MCF 10A (cell line): ENCODE results near the gene ZNF254. TPM values are rescaled to one million over a fixed set of nuclear protein-coding genes. Genes with fewer than 3 reads are reported as not detected.

Experiments
- BruUV-seq: library from RNA; stranded (reverse); fragments of 400-500 nt; replicated peaks from 2 replicates; lab custom pipeline; 2021; lab: Mats Ljungman, UMichigan
- CTCF ChIA-PET: fragments of 300-600 bp; sonication (Branson Sonifier 250); formaldehyde crosslinking; extraction: SDS; loops from one replicate; lab custom pipeline; 2021; ENCODE audit warnings: antibody characterized with exemption, inconsistent platforms; lab: Yijun Ruan, JAX
- POLR2A ChIA-PET: fragments of 300-600, 350-650 bp; sonication (Branson Sonifier 250); formaldehyde crosslinking; extraction: SDS; loops from one replicate; lab custom pipeline; 2020; ENCODE audit warnings: antibody characterized with exemption, inconsistent platforms; lab: Yijun Ruan, JAX
- DNase-seq: peaks from one replicate; pipeline ENCODE4 v3.0.0-alpha.2; 2018; ENCODE audit not compliant: unreplicated experiment
- H3K27ac Mint-ChIP-seq: one replicate; pipeline ENCODE4 v1.8.0; 2022; ENCODE audit warnings: mild to moderate bottlenecking, low read depth, mixed read lengths; ENCODE audit not compliant: unreplicated experiment
- H3K27me3 Mint-ChIP-seq: one replicate; pipeline ENCODE4 v1.8.0; 2022; ENCODE audit warnings: mixed read lengths; ENCODE audit not compliant: insufficient read depth, unreplicated experiment
- H3K36me3 Mint-ChIP-seq: one replicate; pipeline ENCODE4 v1.8.0; 2022; ENCODE audit warnings: mild to moderate bottlenecking, moderate library complexity, mixed read lengths; ENCODE audit not compliant: insufficient read depth, unreplicated experiment
- H3K4me1 Mint-ChIP-seq: one replicate; pipeline ENCODE4 v1.8.0; 2022; ENCODE audit warnings: mixed read lengths; ENCODE audit not compliant: insufficient read depth, unreplicated experiment
- H3K4me3 Mint-ChIP-seq: one replicate; pipeline ENCODE4 v1.8.0; 2022; ENCODE audit warnings: mild to moderate bottlenecking, moderate library complexity, mixed read lengths; ENCODE audit not compliant: unreplicated experiment
- H3K9me3 Mint-ChIP-seq: one replicate; pipeline ENCODE4 v1.8.0; 2022; ENCODE audit warnings: mixed read lengths; ENCODE audit not compliant: unreplicated experiment
- intact Hi-C: fragments of 100-400 bp; cut with micrococcal nuclease; formaldehyde crosslinking; loops from 2 replicates; pipeline ENCODE4 v1.14.1; 2022
- total RNA-seq: library from RNA; stranded (reverse); gene quantifications from 2 replicates; pipeline ENCODE4 v1.2.3, GENCODE V29; 2022
- TF ChIP-seq, protein P1 (sequence below): fragments of 200-600 bp; IDR thresholded peaks from one replicate; pipeline ENCODE4 v1.8.0; 2022; ENCODE audit warnings: antibody characterized with exemption, mild to moderate bottlenecking; ENCODE audit not compliant: unreplicated experiment

The ZNF254 gene
- total RNA-seq, 1 experiment from 2014 or later, result 5.3 TPM

DNA sequence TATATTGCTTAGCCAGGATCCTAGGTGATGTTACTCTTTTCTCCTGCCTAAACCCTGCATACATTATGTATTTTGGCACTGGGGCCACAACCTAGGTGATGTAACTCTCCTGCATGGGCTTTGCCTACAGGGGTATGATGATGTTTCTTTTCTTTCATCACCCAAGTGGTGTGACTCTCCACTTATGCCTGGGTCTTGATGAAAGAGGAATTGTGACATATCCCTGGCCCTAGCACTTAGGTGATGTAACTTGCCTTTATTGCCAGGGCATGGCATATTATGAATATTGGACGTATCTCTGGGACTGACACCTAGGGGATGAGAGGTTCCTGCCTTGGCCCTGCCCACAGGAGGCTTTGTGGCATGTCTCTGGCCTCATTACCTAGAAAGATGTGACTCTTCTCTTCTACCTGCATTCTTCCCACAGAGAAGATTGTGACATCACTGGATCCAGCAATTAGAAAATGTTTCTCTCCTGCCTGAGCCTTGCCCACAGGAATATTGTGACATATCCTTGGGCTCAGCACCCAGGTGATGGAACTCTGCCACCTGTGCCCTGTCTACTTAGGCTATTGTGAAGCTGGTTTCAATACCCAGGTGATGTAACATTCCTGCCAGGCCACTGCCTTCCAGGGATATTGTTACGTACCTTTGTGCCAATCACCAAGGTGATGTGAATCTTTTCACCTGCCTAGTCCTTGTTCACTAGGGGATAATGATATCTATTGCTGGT, 27.3 kb upstream of the ZNF254 start:
- H3K36me3 Mint-ChIP-seq, result peaks cover 33% of the 10 kb centered on the region
- H3K9me3 Mint-ChIP-seq, result no peaks in the 10 kb centered on the region
- no peaks in the 10 kb centered on the region for H3K27me3 Mint-ChIP-seq
- DNase-seq, result peak; percentile 75
- H3K27ac Mint-ChIP-seq, result no peak overlapping the region
- ChIA-PET CTCF (no interaction called here), POLR2A (interaction anchor here (1.0 kb wide), 1 partner anchor 26 kb away, joined by 3 read pairs; no protein-coding TSS in a partner anchor)
- no TSS peak for BruUV-seq
- TF ChIP-seq, protein P1, sequence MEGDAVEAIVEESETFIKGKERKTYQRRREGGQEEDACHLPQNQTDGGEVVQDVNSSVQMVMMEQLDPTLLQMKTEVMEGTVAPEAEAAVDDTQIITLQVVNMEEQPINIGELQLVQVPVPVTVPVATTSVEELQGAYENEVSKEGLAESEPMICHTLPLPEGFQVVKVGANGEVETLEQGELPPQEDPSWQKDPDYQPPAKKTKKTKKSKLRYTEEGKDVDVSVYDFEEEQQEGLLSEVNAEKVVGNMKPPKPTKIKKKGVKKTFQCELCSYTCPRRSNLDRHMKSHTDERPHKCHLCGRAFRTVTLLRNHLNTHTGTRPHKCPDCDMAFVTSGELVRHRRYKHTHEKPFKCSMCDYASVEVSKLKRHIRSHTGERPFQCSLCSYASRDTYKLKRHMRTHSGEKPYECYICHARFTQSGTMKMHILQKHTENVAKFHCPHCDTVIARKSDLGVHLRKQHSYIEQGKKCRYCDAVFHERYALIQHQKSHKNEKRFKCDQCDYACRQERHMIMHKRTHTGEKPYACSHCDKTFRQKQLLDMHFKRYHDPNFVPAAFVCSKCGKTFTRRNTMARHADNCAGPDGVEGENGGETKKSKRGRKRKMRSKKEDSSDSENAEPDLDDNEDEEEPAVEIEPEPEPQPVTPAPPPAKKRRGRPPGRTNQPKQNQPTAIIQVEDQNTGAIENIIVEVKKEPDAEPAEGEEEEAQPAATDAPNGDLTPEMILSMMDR, result no peak
- peaks cover 18% of the 10 kb centered on the region for H3K4me1 Mint-ChIP-seq
- no peak overlapping the region for H3K4me3 Mint-ChIP-seq
- intact Hi-C loops, result loop anchor here (10.0 kb wide), 1 partner anchor 85 kb away; no protein-coding TSS in a partner anchor

DNA sequence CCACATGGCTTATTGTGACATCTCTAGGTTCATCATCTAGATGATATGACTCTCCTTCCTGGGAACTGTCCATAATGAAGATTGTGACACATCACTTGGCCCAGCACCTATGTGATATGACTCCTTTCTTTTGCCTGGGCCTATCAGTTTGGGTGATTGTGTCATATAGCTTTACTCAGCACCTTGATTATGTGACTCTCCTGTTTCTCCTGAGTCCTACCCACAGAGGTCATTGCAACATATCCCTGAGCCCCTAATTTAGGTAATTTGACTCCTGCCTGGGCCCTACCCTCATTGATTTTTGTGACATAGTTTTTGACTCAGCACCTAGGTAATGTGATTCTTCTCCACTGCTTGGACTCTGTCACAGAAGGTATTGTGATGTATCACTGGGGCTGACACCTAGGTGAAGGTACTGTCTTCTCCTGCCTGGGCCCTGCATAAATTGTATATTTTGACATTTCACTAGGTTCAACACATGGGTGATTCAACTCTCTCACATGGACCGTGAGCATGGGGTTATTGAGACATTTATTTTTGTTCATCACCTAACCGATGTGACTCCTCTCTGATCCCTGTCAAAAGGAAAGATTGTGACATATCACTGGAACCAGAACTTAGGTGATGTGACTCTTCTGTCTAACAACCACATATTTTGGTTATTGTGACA, 26.2 kb upstream of the ZNF254 start:
- TF ChIP-seq, protein P1, result no peak
- POLR2A ChIA-PET, result interaction anchor here (1.0 kb wide), 1 partner anchor 27 kb away, joined by 3 read pairs; no protein-coding TSS in a partner anchor
- H3K27me3 Mint-ChIP-seq, result no peaks in the 10 kb centered on the region
- DNase-seq, result peak; percentile 72
- H3K27ac Mint-ChIP-seq, result peak overlapping the region; percentile 13
- no peaks in the 10 kb centered on the region for H3K9me3 Mint-ChIP-seq
- H3K36me3 Mint-ChIP-seq, result peaks cover 32% of the 10 kb centered on the region
- intact Hi-C loops, result no loop called here
- H3K4me3 Mint-ChIP-seq, result no peak overlapping the region
- BruUV-seq, result no TSS peak
- peaks cover 17% of the 10 kb centered on the region for H3K4me1 Mint-ChIP-seq
- CTCF ChIA-PET, result no interaction called here

DNA sequence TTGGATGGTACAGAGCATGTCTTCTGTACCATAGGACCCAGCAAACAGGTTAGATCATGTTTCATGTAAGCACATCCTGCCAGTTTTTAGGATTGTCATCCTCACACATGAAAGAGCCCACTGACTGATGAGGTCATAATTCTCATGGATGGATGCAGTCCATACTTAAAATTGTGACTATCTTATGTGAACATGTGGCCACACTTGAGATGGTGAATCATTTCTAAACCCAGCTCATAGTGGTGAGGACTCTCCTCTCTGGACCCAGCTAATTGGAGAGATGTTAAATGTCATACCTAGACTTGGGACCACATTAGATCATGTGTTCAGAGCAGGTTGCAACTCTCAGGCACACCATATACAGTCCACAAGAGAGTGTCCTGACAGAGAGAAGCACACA, 24.8 kb upstream of the ZNF254 start:
- TF ChIP-seq, protein P1, result no peak
- Mint-ChIP-seq H3K27ac (no peak overlapping the region), H3K4me1 (peaks cover 9% of the 10 kb centered on the region), H3K4me3 (no peak overlapping the region), H3K27me3 (no peaks in the 10 kb centered on the region), H3K9me3 (no peaks in the 10 kb centered on the region), H3K36me3 (peaks cover 19% of the 10 kb centered on the region)
- DNase-seq, result no peak
- ChIA-PET CTCF (interaction anchor here (0.6 kb wide), 1 partner anchor 672 kb away, joined by 3 read pairs; no protein-coding TSS in a partner anchor), POLR2A (no interaction called here)
- intact Hi-C loops, result no loop called here
- BruUV-seq, result no TSS peak

DNA sequence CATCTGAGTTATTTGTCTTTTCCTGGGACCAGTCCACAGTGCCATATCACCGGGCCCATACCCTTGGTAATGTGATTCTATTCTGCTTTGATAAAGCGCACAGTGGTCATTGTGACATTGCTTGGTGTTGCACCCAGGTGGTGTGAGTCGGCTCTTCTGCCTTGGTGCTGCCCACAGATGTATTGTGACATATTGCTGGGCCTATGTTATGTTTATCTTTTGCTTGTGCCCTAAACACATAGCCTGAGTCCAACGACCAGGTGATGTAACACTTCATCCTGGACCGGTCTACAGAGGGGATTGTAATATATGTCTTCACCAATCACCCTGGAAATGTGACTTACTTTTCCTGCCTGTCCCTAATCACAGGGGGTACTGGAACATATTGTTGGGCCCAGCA, 23.7 kb upstream of the ZNF254 start:
- ChIA-PET POLR2A (no interaction called here), CTCF (no interaction called here)
- no peak for DNase-seq
- no TSS peak for BruUV-seq
- peaks cover 9% of the 10 kb centered on the region for H3K4me1 Mint-ChIP-seq
- H3K27me3 Mint-ChIP-seq, result no peaks in the 10 kb centered on the region
- H3K36me3 Mint-ChIP-seq, result peaks cover 16% of the 10 kb centered on the region
- H3K9me3 Mint-ChIP-seq, result no peaks in the 10 kb centered on the region
- intact Hi-C loops, result no loop called here
- H3K4me3 Mint-ChIP-seq, result no peak overlapping the region
- H3K27ac Mint-ChIP-seq, result no peak overlapping the region
- TF ChIP-seq, protein P1, result no peak
